GM21423 (cell line): ENCODE data around the gene LAS1L.
A peak's percentile ranks its signal among the peaks of the same experiment; 100 is the strongest.
"Not testable (repeated sequence)": the region's sequence is repeated elsewhere in the genome, so short reads cannot be mapped to it uniquely, and the experiment has no call there.

Source experiments
- ATAC-seq: cut with Tn5 transposase; IDR thresholded peaks from one replicate; pipeline ENCODE4 v1.9.1; 2021; ENCODE audit warnings: mild to moderate bottlenecking, moderate library complexity; ENCODE audit not compliant: unreplicated experiment

The LAS1L gene

GRCh38 chrX:65534450-65535292 lies at the start of gene LAS1L:
Gene LAS1L, minus strand, starts transcription at chrX:65534787. Its CDS starts 72 bp downstream, at chrX:65534715.
- peak; percentile 99 for ATAC-seq

GRCh38 chrX:65582450-65583082 lies 48.0 kb upstream of the LAS1L start:
- no peak for ATAC-seq

GRCh38 chrX:65581661-65582339 lies 47.2 kb upstream of the LAS1L start:
- ATAC-seq = peak; percentile 83

DNA sequence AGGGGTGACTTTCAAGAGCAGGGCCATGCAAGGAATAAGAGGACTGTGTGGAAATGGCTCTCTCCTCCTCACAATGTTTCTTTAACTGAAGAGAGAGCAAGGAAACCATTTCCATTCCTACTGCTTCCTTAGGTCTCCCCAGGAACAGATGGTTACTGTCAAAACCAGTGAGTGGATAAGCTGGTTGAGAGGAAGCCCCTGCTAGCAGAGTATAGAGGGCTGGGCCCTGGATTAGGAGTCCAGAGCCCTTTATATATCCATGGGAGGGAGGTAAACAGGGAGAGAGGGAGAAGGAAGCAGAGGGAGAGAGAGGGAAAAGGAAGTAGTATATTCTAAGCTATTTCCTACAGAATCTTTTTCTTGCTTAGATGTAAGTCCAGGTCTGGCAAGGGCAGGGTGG lies 43.8 kb upstream of the LAS1L start:
- no peak for ATAC-seq

DNA sequence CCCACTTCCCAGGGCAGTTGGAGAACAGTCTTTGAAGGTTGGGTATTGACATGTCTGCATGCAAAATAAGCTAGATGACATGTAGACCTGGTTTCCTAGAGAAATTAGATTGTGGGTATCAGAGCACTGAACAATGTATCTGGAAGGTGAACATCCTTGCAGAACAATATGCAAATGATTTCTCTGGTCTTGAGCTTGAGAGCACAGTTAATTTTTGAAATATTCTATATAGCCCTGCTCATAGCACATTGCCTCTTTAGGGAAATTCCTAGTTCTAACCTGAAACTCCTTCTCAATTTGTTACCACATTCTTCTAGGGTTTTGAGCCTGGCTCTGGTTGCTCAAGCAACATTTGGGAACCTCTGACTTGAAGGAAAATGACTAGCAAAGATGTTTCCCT lies 41.6 kb upstream of the LAS1L start:
- peak; percentile 64 for ATAC-seq

DNA sequence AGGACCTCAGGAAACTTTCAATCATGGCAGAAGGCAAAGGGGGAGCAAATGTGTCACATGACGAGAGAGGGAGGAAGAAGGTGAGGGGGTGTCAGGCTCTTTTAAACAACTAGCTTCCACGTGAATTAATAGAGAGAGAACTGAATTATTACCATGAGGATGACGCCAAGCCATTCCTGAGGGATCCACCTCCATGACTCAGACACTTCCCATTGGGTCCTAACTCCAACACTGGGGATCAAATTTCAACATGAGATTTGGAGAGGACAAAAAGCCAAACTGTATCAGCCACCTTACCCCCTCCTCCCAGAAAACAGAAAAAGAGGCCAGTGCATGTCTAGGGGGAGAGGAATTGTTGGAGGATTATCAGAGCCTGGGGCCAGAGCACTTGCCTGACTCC lies 40.4 kb upstream of the LAS1L start:
- no peak for ATAC-seq

DNA sequence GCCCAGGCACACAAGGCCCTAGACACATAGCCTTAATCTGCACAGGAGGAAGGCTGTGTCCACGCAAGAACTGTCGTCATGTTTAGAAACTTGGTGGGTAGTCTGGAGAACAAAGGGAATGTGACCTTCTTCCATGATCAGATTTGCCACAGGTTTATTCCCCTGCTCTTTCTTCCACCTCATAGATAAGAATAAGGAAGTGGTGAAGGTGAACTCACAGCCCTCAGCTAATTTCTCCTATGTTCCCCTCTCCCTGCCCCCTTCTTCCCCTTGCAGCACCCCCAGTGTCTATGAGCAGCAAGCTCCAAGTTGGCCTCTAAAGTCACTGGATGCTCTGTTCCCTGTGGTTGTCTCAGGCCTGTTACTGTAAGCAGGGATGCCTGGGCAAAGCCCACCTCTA lies 39.8 kb upstream of the LAS1L start:
- ATAC-seq = no peak

DNA sequence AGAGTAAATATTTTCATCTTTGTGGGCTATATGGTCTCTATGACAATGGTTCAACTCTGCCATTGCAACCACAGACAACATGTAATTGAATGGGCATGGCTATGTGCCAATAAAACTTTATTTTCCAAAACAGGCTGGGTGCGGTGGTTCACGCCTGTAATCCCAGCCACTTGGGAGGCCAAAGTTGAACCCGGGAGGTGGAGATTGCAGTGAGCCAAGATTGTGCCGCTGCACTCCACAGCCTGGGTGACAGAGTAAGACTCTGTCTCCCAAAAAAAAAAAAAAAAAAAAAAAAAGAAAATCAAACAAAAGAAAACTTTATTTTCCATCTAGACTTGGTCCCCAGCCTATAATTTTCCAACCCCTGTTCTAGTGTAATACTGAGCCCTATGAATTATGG lies 38.4 kb upstream of the LAS1L start:
- ATAC-seq = no peak

DNA sequence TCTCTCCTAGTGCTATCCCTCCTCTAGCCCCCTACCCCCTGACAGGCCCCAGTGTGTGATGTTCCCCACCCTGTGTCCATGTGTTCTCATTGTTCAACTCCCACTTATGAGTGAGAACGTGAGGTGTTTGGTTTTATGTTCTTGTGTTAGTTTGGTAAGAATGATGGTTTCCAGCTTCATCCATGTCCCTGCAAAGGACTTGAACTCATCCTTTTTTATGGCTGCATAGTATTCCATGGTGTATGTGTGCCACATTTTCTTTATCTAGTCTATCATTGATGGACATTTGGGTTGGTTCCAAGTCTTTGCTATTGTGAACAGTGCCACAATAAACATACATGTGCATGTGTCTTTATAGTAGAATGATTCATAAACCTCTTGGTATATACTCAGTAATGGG lies 28.3 kb upstream of the LAS1L start:
- ATAC-seq = not testable (repeated sequence)

- ATAC-seq = no peak
These were observed 17.1 kb upstream of the LAS1L start for GRCh38 chrX:65551489-65552339.

DNA sequence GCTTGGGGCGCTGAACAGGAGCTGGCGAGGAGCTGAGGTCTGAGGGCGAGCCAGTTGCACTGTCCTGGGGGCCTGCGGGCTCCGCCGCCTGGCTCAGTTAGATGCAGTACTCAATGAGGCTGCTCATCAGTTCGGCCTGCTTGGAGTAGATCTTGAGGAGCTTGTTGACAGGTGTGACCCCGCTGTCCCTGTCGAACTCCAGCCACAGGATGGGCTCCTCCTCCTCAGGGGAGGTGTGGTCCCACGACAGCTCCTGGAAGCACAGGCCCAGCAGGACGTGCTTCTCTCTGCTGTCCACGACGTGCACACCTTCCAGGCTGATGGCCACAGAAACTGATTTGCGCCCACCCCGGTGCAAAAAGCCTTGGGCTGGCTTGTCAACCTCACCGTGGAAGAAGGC lies 16.5 kb upstream of the LAS1L start:
- no peak for ATAC-seq

DNA sequence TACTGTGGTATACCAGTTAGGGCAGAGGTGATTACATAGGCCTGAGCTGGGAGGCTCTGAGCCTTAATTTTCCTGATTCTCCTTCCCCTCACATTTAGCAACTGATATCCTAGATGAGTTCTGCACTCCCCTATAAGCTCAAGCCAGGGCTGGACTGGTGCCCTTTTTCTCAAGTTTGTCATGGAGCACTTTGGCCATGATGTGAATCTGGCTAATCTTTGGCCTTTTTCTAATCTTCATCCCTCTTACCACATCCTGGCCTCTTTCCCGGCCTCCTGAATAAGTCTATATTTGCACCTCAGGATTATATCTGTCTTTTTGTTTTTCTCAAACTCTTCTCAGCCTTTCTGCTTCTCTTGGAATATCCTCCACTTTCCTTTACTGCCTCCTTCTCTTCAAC lies 10.9 kb upstream of the LAS1L start:
- ATAC-seq = no peak

DNA sequence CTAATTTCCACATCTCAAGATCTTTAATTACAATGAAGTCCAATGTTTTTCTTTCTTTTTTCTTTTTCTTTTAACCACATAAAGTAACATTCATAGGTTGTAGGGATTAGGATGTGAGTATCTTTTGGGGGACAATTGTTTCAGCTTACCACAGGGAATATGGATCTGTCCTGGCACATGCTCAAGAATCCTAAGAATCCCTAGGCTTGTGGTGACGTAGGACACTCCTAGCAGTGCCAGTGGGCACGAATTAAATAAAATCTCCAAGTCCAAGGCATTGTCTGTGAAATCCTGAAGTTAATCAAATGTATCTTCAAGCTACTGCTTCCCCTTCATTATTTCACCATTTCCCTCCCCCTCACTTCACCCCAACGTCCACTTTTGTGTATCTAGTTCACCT lies 2.6 kb upstream of the LAS1L start:
- no peak for ATAC-seq

DNA sequence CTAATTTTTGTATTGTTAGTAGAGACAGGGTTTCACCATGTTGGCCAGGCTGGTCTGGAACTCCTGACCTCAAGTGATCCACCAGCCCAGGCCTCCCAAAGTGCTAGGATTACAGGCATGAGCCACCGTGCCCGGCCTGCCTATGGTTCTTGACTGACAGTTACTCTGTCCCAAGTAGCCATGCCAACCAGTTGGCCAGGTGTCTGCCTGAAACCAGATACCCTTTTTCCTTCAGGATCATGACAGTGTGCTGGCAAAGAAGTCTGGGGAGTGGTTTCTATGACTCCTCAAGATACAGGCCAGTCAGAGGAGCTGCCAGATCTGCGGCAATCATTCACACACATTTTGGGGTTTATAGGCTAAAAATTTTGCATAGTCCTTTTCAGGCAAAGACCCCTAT lies 1.7 kb upstream of the LAS1L start:
- ATAC-seq = no peak

GRCh38 chrX:65532016-65532415 lies 2.6 kb downstream of the LAS1L start:
- ATAC-seq = no peak

DNA sequence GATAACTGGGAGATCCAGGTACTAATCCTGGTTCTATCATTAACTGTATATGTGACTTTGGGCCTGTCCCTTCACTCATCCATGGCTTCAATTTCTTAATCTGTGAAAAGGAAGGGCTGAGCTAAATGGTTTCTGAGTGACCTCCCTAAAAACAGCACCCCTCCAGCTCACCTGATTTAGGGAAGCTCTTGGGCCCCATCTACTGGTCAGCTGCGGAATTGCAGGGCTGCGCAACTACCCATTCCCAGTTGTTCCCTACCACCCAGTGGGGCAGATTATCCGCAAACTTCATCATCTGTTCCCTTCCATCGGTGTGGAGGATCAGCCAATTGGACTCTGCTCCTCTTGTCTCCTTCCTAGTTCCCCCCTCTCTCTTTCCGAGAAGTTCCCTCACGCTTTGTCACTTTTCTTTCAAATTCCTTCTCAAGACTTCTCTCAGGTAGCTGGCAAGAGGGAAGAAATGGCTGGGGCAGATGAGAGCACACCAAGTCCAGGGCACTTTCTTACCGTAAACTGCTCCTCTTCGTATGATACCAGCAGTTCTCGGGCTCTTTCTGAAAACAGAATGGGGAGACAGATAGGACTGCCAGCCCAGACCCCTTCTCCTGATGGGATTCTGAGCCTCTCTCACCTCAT lies 5.8 kb downstream of the LAS1L start:
- peak; percentile 56 for ATAC-seq

DNA sequence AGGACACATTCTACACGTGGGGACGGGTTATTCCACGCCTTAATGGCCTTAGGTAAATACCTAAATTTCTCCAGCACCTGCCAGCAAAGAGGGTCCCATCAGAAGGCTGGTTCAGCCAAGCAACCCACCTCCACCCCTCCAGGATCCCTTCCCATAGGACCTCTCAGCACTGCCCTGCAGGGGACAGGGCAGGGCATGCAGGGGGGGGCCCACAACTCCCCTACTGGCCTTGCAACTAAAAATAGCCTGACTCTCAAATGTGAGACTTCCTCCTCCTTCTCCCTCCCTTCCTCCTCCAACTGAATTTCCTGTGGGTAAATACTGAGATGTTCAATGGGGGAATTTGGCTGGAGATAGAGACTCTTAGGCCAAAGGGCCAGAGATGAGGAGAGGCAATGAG lies 6.3 kb downstream of the LAS1L start:
- no peak for ATAC-seq

- no peak for ATAC-seq
These were observed 10.4 kb downstream of the LAS1L start for GRCh38 chrX:65524139-65524538.

GRCh38 chrX:65522739-65523372 lies 11.7 kb downstream of the LAS1L start:
- no peak for ATAC-seq

GRCh38 chrX:65519530-65519929 lies 15.1 kb downstream of the LAS1L start:
- ATAC-seq = not testable (repeated sequence)
